PC-3 (cell line): ENCODE measurements around the gene RPL12. TPM values are rescaled to one million over a fixed set of nuclear protein-coding genes. Genes with fewer than 3 reads are reported as not detected.

Source experiments
- ATAC-seq: fragments of 200-7000 bp; cut with Tn5 transposase; 2 replicates; pipeline ENCODE4 v1.9.1; 2020; ENCODE audit warnings: mild to moderate bottlenecking, moderate library complexity
- Bru-seq: library from RNA; stranded (reverse); fragments of 400-500 nt; gene quantifications from one replicate; lab custom pipeline; 2021; lab: Mats Ljungman, UMichigan
- BruChase-seq, 2 experiments: library from RNA; stranded (reverse); fragments of 400-500 nt; gene quantifications; one replicate each; lab custom pipeline; 2021; lab: Mats Ljungman, UMichigan
- BruUV-seq: library from RNA; stranded (reverse); fragments of 400-500 nt; replicated peaks from 2 replicates; lab custom pipeline; 2021; lab: Mats Ljungman, UMichigan
- CTCF ChIA-PET: fragments of 300-600 bp; sonication (Branson Sonifier 250); formaldehyde crosslinking; loops from one replicate; lab custom pipeline; 2022; ENCODE audit warnings: antibody characterized with exemption; lab: Charles Lee
- POLR2A ChIA-PET: fragments of 300-600 bp; sonication (Branson Sonifier 250); formaldehyde crosslinking; loops from one replicate; lab custom pipeline; 2022; ENCODE audit warnings: antibody characterized with exemption; ENCODE audit not compliant: unreplicated experiment; lab: Charles Lee
- DNase-seq: peaks from one replicate; pipeline ENCODE4 v3.0.0-alpha.2; 2015
- H2AFZ ChIP-seq: fragments of 300-600 bp; sonication (generic); 2 replicates; pipeline ENCODE4 v1.6.0; 2016; ENCODE audit warnings: antibody characterized with exemption, low read length
- H3F3A ChIP-seq: fragments of 300-600 bp; sonication (generic); one replicate; pipeline ENCODE4 v1.6.0; 2017; ENCODE audit warnings: antibody characterized with exemption, low read length, control low read depth, mild to moderate bottlenecking; ENCODE audit not compliant: unreplicated experiment
- H3K27ac ChIP-seq: fragments of 300-600 bp; sonication (generic); 2 replicates; pipeline ENCODE4 v1.5.1; 2016; ENCODE audit warnings: mild to moderate bottlenecking, low read length
- H3K27me3 ChIP-seq: fragments of 300-600 bp; sonication (generic); 2 replicates; pipeline ENCODE4 v1.6.1; 2016; ENCODE audit warnings: low read length, mixed read lengths
- H3K36me3 ChIP-seq: fragments of 300-600 bp; sonication (generic); 2 replicates; pipeline ENCODE4 v1.6.1; 2016; ENCODE audit warnings: low read depth, mixed run types, low read length, mixed read lengths
- H3K4me1 ChIP-seq: fragments of 300-600 bp; sonication (generic); 2 replicates; pipeline ENCODE4 v1.5.1; 2016; ENCODE audit warnings: low read length; ENCODE audit not compliant: insufficient read depth
- H3K4me2 ChIP-seq: fragments of 300-600 bp; sonication (generic); 2 replicates; pipeline ENCODE4 v1.6.0; 2016; ENCODE audit warnings: low read length
- H3K4me3 ChIP-seq: fragments of 300-600 bp; sonication (generic); 2 replicates; pipeline ENCODE4 v1.5.1; 2016; ENCODE audit warnings: mild to moderate bottlenecking, low read length, mixed read lengths
- H3K79me2 ChIP-seq: fragments of 300-600 bp; sonication (generic); 2 replicates; pipeline ENCODE4 v1.6.1; 2017; ENCODE audit warnings: low read length, mixed read lengths
- H3K9ac ChIP-seq: fragments of 300-600 bp; sonication (generic); 2 replicates; pipeline ENCODE4 v1.6.0; 2016; ENCODE audit warnings: mild to moderate bottlenecking, low read length
- H3K9me2 ChIP-seq: fragments of 300-600 bp; sonication (generic); replicated peaks from 2 replicates; pipeline ENCODE4 v1.6.1; 2016; ENCODE audit warnings: mixed run types, low read length, mixed read lengths
- H3K9me3 ChIP-seq: fragments of 300-600 bp; sonication (generic); 2 replicates; pipeline ENCODE4 v1.6.1; 2016; ENCODE audit warnings: low read length, mixed read lengths
- H4K20me1 ChIP-seq: fragments of 300-600 bp; sonication (generic); 2 replicates; pipeline ENCODE4 v1.6.1; 2016; ENCODE audit warnings: low read length, mixed read lengths
- CTCF ChIP-seq: fragments of 300-600 bp; sonication (generic); conservative IDR thresholded peaks from 2 replicates; pipeline ENCODE4 v1.5.1; 2017; ENCODE audit warnings: antibody characterized with exemption, low read depth, mild to moderate bottlenecking, low read length
- EZH2 ChIP-seq: fragments of 300-600 bp; sonication (generic); IDR thresholded peaks from one replicate; pipeline ENCODE4 v1.6.1; 2017; ENCODE audit warnings: antibody characterized with exemption, mild to moderate bottlenecking, low read length; ENCODE audit not compliant: unreplicated experiment
- EZH2phosphoT487 ChIP-seq: fragments of 300-600 bp; sonication (generic); IDR thresholded peaks from 2 replicates; pipeline ENCODE4 v1.6.1; 2018; ENCODE audit warnings: mild to moderate bottlenecking, antibody characterized with exemption, low read length, borderline replicate concordance
- intact Hi-C: fragments of 100-400 bp; cut with micrococcal nuclease; formaldehyde crosslinking; loops from 2 replicates; pipeline ENCODE4 v1.9.0; 2023
- long read RNA-seq: library from polyadenylated mRNA; unstranded; transcript quantifications from one replicate; pipeline ENCODE4 v2.0.0, GENCODE V29; 2021; ENCODE audit not compliant: unreplicated experiment
- total RNA-seq: library from RNA; depleted of rRNA; stranded (reverse); fragments of >200 nt; gene quantifications from 2 replicates; pipeline ENCODE4 v1.2.3, GENCODE V29; 2014; rRNA removed

The RPL12 gene
- total RNA-seq (1,109 and 1,417 TPM in 2 replicates), Bru-seq, nascent RNA (percentile 99 among the genes with signal in this experiment), BruChase-seq, experiment 1, labeled RNA remaining after a 6-hour chase (percentile 99 among the genes with signal in this experiment), BruChase-seq, experiment 2, labeled RNA remaining after a 2-hour chase (percentile 98 among the genes with signal in this experiment)
- long read RNA-seq, transcript RPL12-204 (7 exons, 864 nt): minor isoform, 8 of 577 reads
- long read RNA-seq, transcript RPL12-201 (7 exons, 633 nt): major isoform, 389 of 577 reads
- long read RNA-seq, partial matches to known transcripts: 174 of 577 reads
- long read RNA-seq, other reads (novel, unspliced or antisense): 4 of 577 reads

GRCh38 chr9:127450830-127451607 lies at the start of gene RPL12, which contains the start of gene LRSAM1:
Gene RPL12, minus strand, starts transcription at chr9:127451406. Its CDS starts 89 bp downstream, at chr9:127451317.
Gene LRSAM1, plus strand, starts transcription at chr9:127451510. Its CDS starts 3,018 bp downstream, at chr9:127454528.
- POLR2A ChIA-PET: interaction anchor here (0.6 to 1.0 kb wide), 2 partner anchors 27 to 55 kb away, joined by 3 read pairs; partner anchors contain the start of gene ZNF79
- Histone ChIP-seq H3K27ac (peak within 1 kb of the TSS; percentile 78), H3K4me3 (peak within 1 kb of the TSS; percentile 84), H3K79me2 (peaks cover 46% of the 10 kb centered on the region), H3K9me2 (no peaks in the 10 kb centered on the region), H3K4me1 (peaks cover 13% of the 10 kb centered on the region), H2AFZ (peak within 1 kb of the TSS; percentile 88), H3K27me3 (no peaks in the 10 kb centered on the region), H3K9ac (peak within 1 kb of the TSS; percentile 98), H3K36me3 (peaks cover 42% of the 10 kb centered on the region), H3F3A (peaks cover 7% of the 10 kb centered on the region), H3K4me2 (peak within 1 kb of the TSS; percentile 99), H4K20me1 (peaks cover 49% of the 10 kb centered on the region), H3K9me3 (no peaks in the 10 kb centered on the region)
- CTCF ChIA-PET: interaction anchor here (0.6 kb wide), 1 partner anchor 63 kb away, joined by 3 read pairs; no protein-coding TSS in a partner anchor
- TF ChIP-seq EZH2phosphoT487 (no peak), CTCF (no peak), EZH2 (no peak)
- intact Hi-C loops: loop anchor here (1.0 kb wide), 1 partner anchor 27 kb away; the partner anchor contains the start of gene ZNF79
- DNase-seq (peak; percentile 91), ATAC-seq (peak; percentile 58)
- BruUV-seq: TSS peak; percentile 47

- Histone ChIP-seq H3K79me2 (no peaks in the 10 kb centered on the region), H3K4me1 (peaks cover 12% of the 10 kb centered on the region), H3K36me3 (peaks cover 4% of the 10 kb centered on the region; the same call in 1 of the 2 replicates), H3K27ac (no peak overlapping the region), H3K4me3 (no peak overlapping the region), H3K9me2 (no peaks in the 10 kb centered on the region), H3K9ac (no peak overlapping the region), H3K27me3 (no peaks in the 10 kb centered on the region), H2AFZ (no peak overlapping the region), H3K9me3 (no peaks in the 10 kb centered on the region), H3F3A (no peaks in the 10 kb centered on the region), H3K4me2 (no peak overlapping the region), H4K20me1 (no peaks in the 10 kb centered on the region)
- ChIA-PET POLR2A (no interaction called here), CTCF (no interaction called here)
- ATAC-seq (no peak), DNase-seq (no peak)
- no TSS peak for BruUV-seq
- no peak for TF ChIP-seq EZH2phosphoT487
- TF ChIP-seq EZH2: no peak
- no peak for TF ChIP-seq CTCF
- intact Hi-C loops: no loop called here
These were observed 49.7 kb upstream of the RPL12 start for GRCh38 chr9:127500862-127501261.
